H1 (cell line): ENCODE results near the gene SMAD6. TPM values are rescaled to one million over a fixed set of nuclear protein-coding genes. Genes with fewer than 3 reads are reported as not detected.

Experiments used
- CTCF ChIA-PET: fragments of 300-600 bp; sonication (Branson Sonifier 250); formaldehyde crosslinking; loops from one replicate; lab custom pipeline; 2021; ENCODE audit not compliant: partially characterized antibody; lab: Charles Lee
- POLR2A ChIA-PET: fragments of 300-600 bp; sonication (Branson Sonifier 250); formaldehyde crosslinking; loops from one replicate; lab custom pipeline; 2021; ENCODE audit warnings: inconsistent platforms; ENCODE audit not compliant: partially characterized antibody; lab: Charles Lee
- DNase-seq, 2 experiments: peaks; one replicate each; pipeline versions ENCODE4 v3.0.0 to v3.0.0-alpha.2; 2010 to 2022; ENCODE audit warnings: low spot score in 2 of 2, low read depth in 1 of 2, mixed read lengths in 1 of 2
- FAIRE-seq: peaks from 2 replicates; lab custom pipeline; 2011; peaks lifted over from hg19 to GRCh38; lab: Jason Lieb, UNC
- H2AFZ ChIP-seq: 2 replicates; pipeline ENCODE4 v1.8.1; 2012; ENCODE audit warnings: low read length, inconsistent platforms
- H2AK5ac ChIP-seq: 2 replicates; pipeline ENCODE4 v1.6.1; 2013; ENCODE audit warnings: low read depth, low read length
- H2BK120ac ChIP-seq: replicated peaks from 2 replicates; pipeline ENCODE3; 2013; ENCODE audit warnings: low read depth, low read length, inconsistent platforms
- H2BK12ac ChIP-seq: 2 replicates; pipeline ENCODE4 v1.6.1; 2013; ENCODE audit warnings: low read depth, low read length
- H2BK15ac ChIP-seq: 2 replicates; pipeline ENCODE4 v1.6.1; 2013; ENCODE audit warnings: low read length
- H2BK20ac ChIP-seq: 2 replicates; pipeline ENCODE4 v1.6.1; 2013; ENCODE audit warnings: low read length
- H2BK5ac ChIP-seq: 2 replicates; pipeline ENCODE4 v1.6.1; 2013; ENCODE audit warnings: low read depth, low read length
- H3K14ac ChIP-seq: 2 replicates; pipeline ENCODE4 v1.6.1; 2013; ENCODE audit warnings: inconsistent platforms; ENCODE audit not compliant: insufficient read length
- H3K18ac ChIP-seq: 2 replicates; pipeline ENCODE4 v1.6.1; 2013; ENCODE audit warnings: low read length; ENCODE audit errors: extremely low read depth
- H3K23ac ChIP-seq: 2 replicates; pipeline ENCODE4 v1.6.1; 2013; ENCODE audit warnings: inconsistent platforms; ENCODE audit not compliant: insufficient read length
- H3K23me2 ChIP-seq: 2 replicates; pipeline ENCODE4 v1.6.1; 2013; ENCODE audit warnings: low read depth, low read length
- H3K27ac ChIP-seq: 2 replicates; pipeline ENCODE4 v1.6.1; 2011; ENCODE audit warnings: low read depth, low read length, inconsistent platforms
- H3K27me3 ChIP-seq, 4 experiments: replicated peaks in 1 of 4; 1 replicate in 1 of 4; 2 replicates in 3 of 4; pipeline versions ENCODE4 v1.6.1 to v1.8.1; 2011 to 2013; ENCODE audit warnings: low read length in 3 of 4, mild to moderate bottlenecking in 3 of 4, inconsistent platforms in 2 of 4, mixed read lengths in 2 of 4, moderate library complexity in 1 of 4; ENCODE audit not compliant: control insufficient read depth in 3 of 4, insufficient read depth in 3 of 4; ENCODE audit errors: extremely low read depth in 1 of 4
- H3K36me3 ChIP-seq, 4 experiments: 2 replicates each; pipeline versions ENCODE4 v1.6.1 to v1.8.1; 2011 to 2013; ENCODE audit warnings: mild to moderate bottlenecking in 4 of 4, low read length in 3 of 4, moderate library complexity in 2 of 4, control low read depth in 1 of 4, inconsistent platforms in 1 of 4; ENCODE audit not compliant: insufficient read depth in 4 of 4, control insufficient read depth in 2 of 4
- H3K4ac ChIP-seq: replicated peaks from 2 replicates; pipeline ENCODE3; 2013; ENCODE audit warnings: low read length, low read depth, mixed read lengths, inconsistent platforms; ENCODE audit not compliant: insufficient read length
- H3K4me1 ChIP-seq, 4 experiments: replicated peaks in 1 of 4; 1 replicate in 1 of 4; 2 replicates in 3 of 4; pipeline versions ENCODE4 v1.6.1 to v1.8.1; 2011 to 2013; ENCODE audit warnings: low read length in 3 of 4, inconsistent platforms in 2 of 4, mixed read lengths in 1 of 4; ENCODE audit not compliant: insufficient read depth in 4 of 4, control insufficient read depth in 3 of 4
- H3K4me2 ChIP-seq, 2 experiments: 2 replicates each; pipeline versions ENCODE4 v1.6.1 to v1.8.1; 2011 to 2013; ENCODE audit warnings: low read depth in 2 of 2, low read length in 2 of 2, control low read depth in 1 of 2, inconsistent platforms in 1 of 2, mild to moderate bottlenecking in 1 of 2; ENCODE audit not compliant: insufficient read depth in 1 of 2
- H3K4me3 ChIP-seq, 4 experiments: fragments of 200-600, 300-600 bp in 1 of 4; sonication (generic), shearing (Covaris generic), sonication (Bioruptor Twin) in 1 of 4; 2 replicates each; pipeline versions ENCODE4 v1.5.1 to v1.8.1; 2011 to 2016; ENCODE audit warnings: low read length in 4 of 4, low read depth in 3 of 4, control low read depth in 2 of 4, inconsistent platforms in 2 of 4, mild to moderate bottlenecking in 2 of 4, mixed read lengths in 1 of 4, moderate library complexity in 1 of 4; ENCODE audit not compliant: insufficient read depth in 2 of 4; ENCODE audit errors: extremely low read depth in 1 of 4
- H3K56ac ChIP-seq: replicated peaks from 2 replicates; pipeline ENCODE3; 2013; ENCODE audit warnings: low read depth, mild to moderate bottlenecking, mixed read lengths, low read length, inconsistent platforms; ENCODE audit not compliant: insufficient read length
- H3K79me1 ChIP-seq: 2 replicates; pipeline ENCODE4 v1.6.1; 2013; ENCODE audit warnings: low read depth, low read length, control low read depth
- H3K79me2 ChIP-seq, 2 experiments: 2 replicates each; pipeline versions ENCODE4 v1.6.1 to v1.8.1; 2012 to 2013; ENCODE audit warnings: low read length in 2 of 2, mild to moderate bottlenecking in 2 of 2, inconsistent platforms in 1 of 2; ENCODE audit not compliant: insufficient read depth in 2 of 2, control insufficient read depth in 1 of 2
- H3K9ac ChIP-seq, 4 experiments: replicated peaks in 1 of 4; 1 replicate in 1 of 4; 2 replicates in 3 of 4; pipeline versions ENCODE4 v1.6.1 to v1.8.1; 2011 to 2013; ENCODE audit warnings: low read depth in 3 of 4, low read length in 3 of 4, control low read depth in 2 of 4, mild to moderate bottlenecking in 2 of 4, moderate library complexity in 2 of 4, inconsistent platforms in 1 of 4; ENCODE audit errors: extremely low read depth in 1 of 4
- H3K9me3 ChIP-seq, 2 experiments: 2 replicates each; pipeline versions ENCODE4 v1.6.1 to v1.8.1; 2012 to 2013; ENCODE audit warnings: mild to moderate bottlenecking in 2 of 2, moderate library complexity in 2 of 2, control low read depth in 1 of 2, inconsistent platforms in 1 of 2, low read depth in 1 of 2, low read length in 1 of 2, mixed read lengths in 1 of 2; ENCODE audit not compliant: insufficient read depth in 2 of 2
- H4K20me1 ChIP-seq, 2 experiments: replicated peaks in 1 of 2; 2 replicates each; pipeline versions ENCODE3 to v1.8.1; 2011 to 2013; ENCODE audit warnings: inconsistent platforms in 2 of 2, low read length in 2 of 2, mild to moderate bottlenecking in 1 of 2; ENCODE audit not compliant: insufficient read depth in 2 of 2, control insufficient read depth in 1 of 2
- H4K5ac ChIP-seq: 2 replicates; pipeline ENCODE4 v1.6.1; 2013; ENCODE audit warnings: low read length, low read depth, mixed read lengths, inconsistent platforms; ENCODE audit not compliant: insufficient read length
- H4K8ac ChIP-seq: 2 replicates; pipeline ENCODE4 v1.8.0; 2013; ENCODE audit warnings: mild to moderate bottlenecking, moderate library complexity, low read length, inconsistent platforms; ENCODE audit not compliant: insufficient read depth; ENCODE audit errors: extremely low read depth
- H4K91ac ChIP-seq: replicated peaks from 2 replicates; pipeline ENCODE3; 2013; ENCODE audit warnings: low read length, mixed read lengths, inconsistent platforms; ENCODE audit not compliant: insufficient read length
- ATF3 ChIP-seq: IDR thresholded peaks from 2 replicates; pipeline ENCODE4 v1.6.1; 2011; ENCODE audit warnings: low read depth, mild to moderate bottlenecking, low read length; ENCODE audit not compliant: insufficient read depth
- BCL11A ChIP-seq, 2 experiments: IDR thresholded peaks; one replicate each; pipeline ENCODE4 v1.6.1; 2011; ENCODE audit warnings: low read depth in 2 of 2, low read length in 2 of 2, mild to moderate bottlenecking in 2 of 2
- CREB1 ChIP-seq: IDR thresholded peaks from 2 replicates; pipeline ENCODE4 v1.6.1; 2012; ENCODE audit warnings: inconsistent platforms
- CTBP2 ChIP-seq: IDR thresholded peaks from 2 replicates; pipeline ENCODE4 v1.7.0; 2011; ENCODE audit warnings: borderline replicate concordance, mild to moderate bottlenecking, moderate library complexity, mixed read lengths, low read length; ENCODE audit not compliant: insufficient read depth, insufficient read length
- EZH2 ChIP-seq: fragments of 200-600 bp; sonication (generic); IDR thresholded peaks from 2 replicates; pipeline ENCODE4 v1.7.1; 2012; ENCODE audit warnings: low read depth, mild to moderate bottlenecking, moderate library complexity, low read length, inconsistent platforms; ENCODE audit not compliant: severe bottlenecking
- FOSL1 ChIP-seq: IDR thresholded peaks from 2 replicates; pipeline ENCODE4 v1.6.1; 2011; ENCODE audit warnings: mild to moderate bottlenecking, low read depth, low read length, moderate library complexity; ENCODE audit not compliant: insufficient read depth
- GABPA ChIP-seq: IDR thresholded peaks from 2 replicates; pipeline ENCODE4 v1.6.1; 2011; ENCODE audit warnings: mild to moderate bottlenecking, low read length, moderate library complexity, borderline replicate concordance; ENCODE audit not compliant: insufficient read depth
- HDAC6 ChIP-seq: IDR thresholded peaks from one replicate; pipeline ENCODE4 v1.7.1; 2012; ENCODE audit warnings: low read depth, mild to moderate bottlenecking, inconsistent platforms, low read length, moderate library complexity
- JUN ChIP-seq: IDR thresholded peaks from 2 replicates; pipeline ENCODE4 v1.6.1; 2011; ENCODE audit warnings: low read depth, mild to moderate bottlenecking, improper control_type of control experiment, low read length
- POLR2AphosphoS5 ChIP-seq: IDR thresholded peaks from 2 replicates; pipeline ENCODE4 v1.6.1; 2011; ENCODE audit warnings: low read depth, low read length
- POU5F1 ChIP-seq: IDR thresholded peaks from 2 replicates; pipeline ENCODE4 v1.6.1; 2011; ENCODE audit warnings: low read depth, mild to moderate bottlenecking, low read length, moderate library complexity
- SIN3A ChIP-seq, 2 experiments: IDR thresholded peaks in 1 of 2; conservative IDR thresholded peaks in 1 of 2; 2 replicates each; pipeline ENCODE4 v1.6.1; 2011 to 2012; ENCODE audit warnings: low read length in 2 of 2, improper control_type of control experiment in 1 of 2, low read depth in 1 of 2, mild to moderate bottlenecking in 1 of 2
- SUZ12 ChIP-seq: fragments of 200-600 bp; sonication (generic); IDR thresholded peaks from 2 replicates; pipeline ENCODE4 v1.6.1; 2012; ENCODE audit warnings: mild to moderate bottlenecking, inconsistent platforms, low read length, moderate library complexity, mixed read lengths
- TEAD4 ChIP-seq: IDR thresholded peaks from 2 replicates; pipeline ENCODE4 v1.6.1; 2012; ENCODE audit warnings: low read depth, low read length, inconsistent platforms, mixed read lengths
- WGBS, 2 experiments: shearing (Covaris generic) in 1 of 2; methylation state at CpG; one replicate each; pipeline versions ENCODE4 v1.1.6 to v1.1.7; 2013 to 2015; ENCODE audit warnings: low lambda C conversion rate in 2 of 2, mixed read lengths in 2 of 2, inconsistent platforms in 1 of 2, low coverage in 1 of 2, missing lambda C conversion rate in 1 of 2; ENCODE audit not compliant: insufficient replicate concordance in 2 of 2, insufficient coverage in 1 of 2, insufficient read length in 1 of 2; ENCODE audit errors: extremely low coverage in 1 of 2, missing lambda C conversion rate in 1 of 2; 5-methylcytosine and 5-hydroxymethylcytosine counted together
- polyA plus RNA-seq, 7 experiments: library from polyadenylated mRNA; depleted of rRNA in 3 of 7; stranded (reverse) in 5 of 7; unstranded in 2 of 7; fragments of >200 nt in 5 of 7; fragments of 200-250 nt in 2 of 7; gene quantifications; 1 replicate in 5 of 7; 2 replicates in 1 of 7; 4 replicates in 1 of 7; pipeline versions ENCODE4 v1.2.1 to v1.2.3, GENCODE V29; 2011 to 2013; ENCODE audit warnings: missing spikeins in 2 of 7, mixed read lengths in 2 of 7
- total RNA-seq: library from RNA; stranded (reverse); fragmentation: NEBNext Ultra II Directional; extraction: Animal tissue kit (Norgen Biotek cat#: 25700); gene quantifications from 2 replicates; pipeline ENCODE4 v1.2.1, GENCODE V29; 2021

The SMAD6 gene
- total and polyA plus RNA-seq, 2 of the 8 experiments (the other 6 are each of a cell fraction or from before 2014, with no cell fraction given), result 1.8 to 7.0 TPM

- CTCF ChIA-PET, result interaction anchor here (3.0 to 4.2 kb wide), 2 partner anchors 12 to 159 kb away, joined by 10 to 17 read pairs; no protein-coding TSS in a partner anchor
- TF ChIP-seq SUZ12 (no peak), JUN (no peak), POLR2AphosphoS5 (no peak), BCL11A (IDR thresholded peaks at IDR 0.05; ENCODE audit: low read depth in 2 of 2, low read length in 2 of 2) (no peak), HDAC6 (no peak), TEAD4 (no peak), GABPA (no peak), EZH2 (no peak), CREB1 (no peak), FOSL1 (no peak), CTBP2 (no peak), ATF3 (no peak), POU5F1 (no peak), SIN3A (conservative IDR thresholded peaks at IDR 0.05 in 1 of 2, IDR thresholded peaks at IDR 0.05 in 1 of 2; ENCODE audit: low read depth in 1 of 2, low read length in 2 of 2) (no peak)
Observed at GRCh38 chr15:66692391-66692790, 9.6 kb upstream of the SMAD6 start.

More at GRCh38 chr15:66692391-66692790, 9.6 kb upstream of the SMAD6 start:
- H2BK15ac ChIP-seq, result no peak overlapping the region
- H3K4ac ChIP-seq, result no peak overlapping the region
- no peaks in the 10 kb centered on the region for H3K4me1 ChIP-seq
- H3K9ac ChIP-seq, result no peak overlapping the region; a peak in 1 of 7 replicates
- POLR2A ChIA-PET, result interaction anchor here (1.7 kb wide), 1 partner anchor 13 kb away, joined by 3 read pairs; no protein-coding TSS in a partner anchor
- H3K56ac ChIP-seq, result no peak overlapping the region
- no peak overlapping the region for H2BK20ac ChIP-seq
- H3K23ac ChIP-seq, result no peak overlapping the region
- H4K5ac ChIP-seq, result no peak overlapping the region
- no peak overlapping the region for H2BK5ac ChIP-seq
- no peak overlapping the region for H4K8ac ChIP-seq
- no peak overlapping the region for H4K91ac ChIP-seq
- no peaks in the 10 kb centered on the region for H4K20me1 ChIP-seq
- H3K9me3 ChIP-seq, result no peaks in the 10 kb centered on the region
- FAIRE-seq, result no peak
- no peak overlapping the region for H2BK12ac ChIP-seq
- no peak overlapping the region for H3K4me3 ChIP-seq
- no peak overlapping the region for H2AFZ ChIP-seq
- no peak overlapping the region for H3K27ac ChIP-seq
- H3K18ac ChIP-seq, result no peak overlapping the region
- H3K79me1 ChIP-seq, result no peaks in the 10 kb centered on the region
- no peak overlapping the region for H3K4me2 ChIP-seq
- no peaks in the 10 kb centered on the region for H3K79me2 ChIP-seq
- H3K23me2 ChIP-seq, result no peaks in the 10 kb centered on the region
- DNase-seq, result no peak
- H3K14ac ChIP-seq, result no peak overlapping the region
- H2BK120ac ChIP-seq, result no peak overlapping the region
- H3K36me3 ChIP-seq, result no peaks in the 10 kb centered on the region
- no peaks in the 10 kb centered on the region for H3K27me3 ChIP-seq
- 82% methylated on average over 3 of the region's 3 CpGs; no CpG with 5 or more reads in 1 of the 2 experiments for WGBS, 2 experiments
- no peak overlapping the region for H2AK5ac ChIP-seq
